Left ventricle myocardium superior (tissue), 1 donor: ENCODE results near the gene MRO. TPM values are rescaled to one million over a fixed set of nuclear protein-coding genes. Genes with fewer than 3 reads are reported as not detected.

ENCODE experiments used
- ATAC-seq: fragments of 200-7000 bp; cut with Tn5 transposase; one replicate; pipeline ENCODE4 v1.9.1; 2020; ENCODE audit warnings: mild to moderate bottlenecking, moderate library complexity
- DNase-seq: peaks from one replicate; pipeline ENCODE4 v3.0.0-alpha.2; 2020
- intact Hi-C: fragments of 100-400 bp; cut with micrococcal nuclease; formaldehyde crosslinking; loops from one replicate; pipeline ENCODE4 v1.11.0; 2022
- total RNA-seq: library from RNA; stranded (reverse); fragmentation: NEBNext Ultra II Directional; extraction: Animal tissue kit (Norgen Biotek cat#: 25700); gene quantifications from one replicate; pipeline ENCODE4 v1.2.1, GENCODE V29; 2021
- donor health status: DM: no; HTN: yes; CAD: no; lungs with severe emphysema.

The MRO gene
- total RNA-seq, 1 donor from 2014 or later, result 4.0 TPM

GRCh38 chr18:50751490-50751889 is 68.3 kb downstream of the MRO start:
- ATAC-seq (no peak), DNase-seq (no peak)
- intact Hi-C loops, result no loop called here

GRCh38 chr18:50750546-50750945 is 69.3 kb downstream of the MRO start:
- intact Hi-C loops, result no loop called here
- no peak for ATAC-seq
- DNase-seq, result no peak

- ATAC-seq (no peak), DNase-seq (no peak)
- intact Hi-C loops, result no loop called here
These were observed 69.9 kb downstream of the MRO start for GRCh38 chr18:50749945-50750344.

- DNase-seq (no peak), ATAC-seq (no peak)
- intact Hi-C loops, result no loop called here
These were observed 70.4 kb downstream of the MRO start for GRCh38 chr18:50749421-50749820.

GRCh38 chr18:50748243-50749229 is 71.3 kb downstream of the MRO start:
- DNase-seq (no peak), ATAC-seq (no peak)
- intact Hi-C loops, result no loop called here

GRCh38 chr18:50747849-50748242 is 72.0 kb downstream of the MRO start:
- no peak for ATAC-seq
- intact Hi-C loops, result no loop called here
- DNase-seq, result no peak

GRCh38 chr18:50745945-50746344 is 73.9 kb downstream of the MRO start:
- intact Hi-C loops, result no loop called here
- DNase-seq (no peak), ATAC-seq (no peak)

Other genes with a start within 250 kb of the MRO start
- gene ME2, start 59.1 kb upstream of the MRO start, total RNA-seq, result 119 TPM
- gene ELAC1, start 148.0 kb upstream of the MRO start, total RNA-seq, result 4.3 TPM
- 94.0 TPM for gene SMAD4, start 210.2 kb upstream of the MRO start, total RNA-seq